SIG-M5 (cell line): Measurements from ENCODE around the gene ZNF345.

Source experiments
- DNase-seq: peaks from one replicate; lab custom pipeline; 2025; lab: John Stamatoyannopoulos, UW

ZNF345 gene

GRCh38 chr19:36850559-36851442, at the start of gene ZNF345:
Gene ZNF345 (plus strand): TSS chr19:36850876. CDS start chr19:36876831, 25,955 bp downstream.
- peak; percentile 74 for DNase-seq

GRCh38 chr19:36805364-36805763, 45.3 kb upstream of the ZNF345 start:
- no peak for DNase-seq

- no peak for DNase-seq
Observed at GRCh38 chr19:36807029-36807428, 43.6 kb upstream of the ZNF345 start.

GRCh38 chr19:36819130-36819630, 31.5 kb upstream of the ZNF345 start:
- DNase-seq = no peak

- no peak for DNase-seq
Observed at GRCh38 chr19:36821758-36822157, 28.9 kb upstream of the ZNF345 start.

- no peak for DNase-seq
Observed at GRCh38 chr19:36833430-36833829, 17.2 kb upstream of the ZNF345 start.

GRCh38 chr19:36837176-36837905, 13.3 kb upstream of the ZNF345 start:
- no peak for DNase-seq

GRCh38 chr19:36837906-36838783, 12.5 kb upstream of the ZNF345 start, which contains the start of gene ZNF790:
Gene ZNF790 (minus strand): TSS chr19:36838387. CDS start chr19:36825619, 12,768 bp downstream.
- no peak for DNase-seq

- DNase-seq = no peak
Observed at GRCh38 chr19:36838784-36839324, 11.8 kb upstream of the ZNF345 start.

GRCh38 chr19:36847968-36848367, 2.7 kb upstream of the ZNF345 start:
- DNase-seq = no peak

- DNase-seq = peak; percentile 23
Observed at GRCh38 chr19:36849701-36850558, 746 bp upstream of the ZNF345 start.

- no peak for DNase-seq
Observed at GRCh38 chr19:36851898-36852297, 1.2 kb downstream of the ZNF345 start.

GRCh38 chr19:36876993-36877938, 26.6 kb downstream of the ZNF345 start:
- DNase-seq = no peak

- DNase-seq = no peak
Observed at GRCh38 chr19:36891768-36892357, 41.2 kb downstream of the ZNF345 start.

GRCh38 chr19:36894849-36895383, 44.2 kb downstream of the ZNF345 start:
- DNase-seq = no peak

GRCh38 chr19:36898422-36898821, 47.7 kb downstream of the ZNF345 start:
- DNase-seq = no peak

GRCh38 chr19:36915992-36916830, 65.5 kb downstream of the ZNF345 start, which contains the start of the genes ZNF568 and ZNF829:
Gene ZNF568 (plus strand): TSS chr19:36916332. CDS start chr19:36922771, 6,439 bp downstream.
Gene ZNF829 (minus strand): TSS chr19:36916291. CDS start chr19:36915167, 1,124 bp downstream.
- no peak for DNase-seq
